Endothelial cell of umbilical vein (primary cell): Measurements from ENCODE around the gene NTRK2. TPM values are rescaled to one million over a fixed set of nuclear protein-coding genes. Genes with fewer than 3 reads are reported as not detected.

Experiments used
- BruUV-seq: library from RNA; stranded (reverse); fragments of 400-500 nt; replicated peaks from 2 replicates; lab custom pipeline; 2021; lab: Mats Ljungman, UMichigan
- CTCF ChIA-PET: fragments of 300-600, 350-600 bp; sonication (Branson Sonifier 250); formaldehyde crosslinking; loops from one replicate; lab custom pipeline; 2021; ENCODE audit warnings: antibody characterized with exemption, inconsistent platforms; lab: Charles Lee
- POLR2A ChIA-PET: fragments of 300-600, 350-600 bp; sonication (Branson Sonifier 250); formaldehyde crosslinking; loops from one replicate; lab custom pipeline; 2021; ENCODE audit warnings: antibody characterized with exemption, inconsistent platforms; lab: Charles Lee
- DNase-seq: peaks from one replicate; pipeline ENCODE4 v3.0.0-alpha.2; 2011; ENCODE audit warnings: low read depth, low spot score
- FAIRE-seq: peaks from 2 replicates; lab custom pipeline; 2011; peaks lifted over from hg19 to GRCh38; lab: Jason Lieb, UNC
- H2AFZ ChIP-seq: 2 replicates; pipeline ENCODE4 v1.6.0; 2012; ENCODE audit warnings: low read depth, low read length, control low read depth, inconsistent platforms
- H3K27ac ChIP-seq: 2 replicates; pipeline ENCODE4 v1.5.1; 2011; ENCODE audit warnings: low read depth, mild to moderate bottlenecking, control low read depth, low read length, moderate library complexity; ENCODE audit not compliant: insufficient read depth
- H3K27me3 ChIP-seq, 2 experiments: 2 replicates each; pipeline versions ENCODE4 v1.6.0 to v1.6.1; 2011; ENCODE audit warnings: low read length in 2 of 2, mixed read lengths in 1 of 2; ENCODE audit not compliant: control insufficient read depth in 2 of 2, insufficient read depth in 2 of 2
- H3K36me3 ChIP-seq, 2 experiments: 2 replicates in 1 of 2; 3 replicates in 1 of 2; pipeline ENCODE4 v1.5.1; 2011; ENCODE audit warnings: low read length in 2 of 2, mild to moderate bottlenecking in 1 of 2, moderate library complexity in 1 of 2; ENCODE audit not compliant: control insufficient read depth in 2 of 2, insufficient read depth in 2 of 2; ENCODE audit errors: extremely low read depth in 1 of 2
- H3K4me1 ChIP-seq: 3 replicates; pipeline ENCODE4 v1.5.1; 2011; ENCODE audit warnings: mild to moderate bottlenecking, low read length; ENCODE audit not compliant: control insufficient read depth, insufficient read depth; ENCODE audit errors: extremely low read depth
- H3K4me2 ChIP-seq: 2 replicates; pipeline ENCODE4 v1.6.1; 2011; ENCODE audit warnings: low read length, control low read depth, mixed read lengths; ENCODE audit not compliant: insufficient read depth
- H3K4me3 ChIP-seq, 3 experiments: fragments of 200-600 bp in 1 of 3; sonication (generic), shearing (Covaris generic) in 1 of 3; replicated peaks in 1 of 3; 2 replicates each; pipeline ENCODE4 v1.5.1; 2011 to 2016; ENCODE audit warnings: control low read depth in 3 of 3, low read length in 3 of 3, mild to moderate bottlenecking in 2 of 3, inconsistent platforms in 1 of 3, low read depth in 1 of 3, moderate library complexity in 1 of 3; ENCODE audit not compliant: insufficient read depth in 1 of 3
- H3K79me2 ChIP-seq: 2 replicates; pipeline ENCODE4 v1.6.0; 2012; ENCODE audit warnings: low read length, inconsistent platforms; ENCODE audit not compliant: control insufficient read depth, insufficient read depth
- H3K9ac ChIP-seq: replicated peaks from 2 replicates; pipeline ENCODE3; 2011; ENCODE audit warnings: low read length, control low read depth; ENCODE audit not compliant: insufficient read depth; ENCODE audit errors: extremely low read depth
- H3K9me1 ChIP-seq: replicated peaks from 3 replicates; pipeline ENCODE4 v1.6.0; 2011; ENCODE audit warnings: mild to moderate bottlenecking, low read length; ENCODE audit not compliant: control insufficient read depth, insufficient read depth; ENCODE audit errors: extremely low read depth
- H3K9me3 ChIP-seq: replicated peaks from 2 replicates; pipeline ENCODE4 v1.5.1; 2012; ENCODE audit warnings: low read length, inconsistent platforms; ENCODE audit not compliant: control insufficient read depth, insufficient read depth
- H4K20me1 ChIP-seq: replicated peaks from 2 replicates; pipeline ENCODE3; 2011; ENCODE audit warnings: mild to moderate bottlenecking, low read length; ENCODE audit not compliant: control insufficient read depth, insufficient read depth; ENCODE audit errors: extremely low read depth
- EZH2 ChIP-seq: IDR thresholded peaks from 2 replicates; pipeline ENCODE4 v1.6.1; 2012; ENCODE audit warnings: borderline replicate concordance, low read depth, mild to moderate bottlenecking, moderate library complexity, low read length, inconsistent platforms; ENCODE audit not compliant: severe bottlenecking
- FOS ChIP-seq: IDR thresholded peaks from 2 replicates; pipeline ENCODE4 v1.6.1; 2011; ENCODE audit warnings: mild to moderate bottlenecking, low read length, moderate library complexity, borderline replicate concordance; ENCODE audit not compliant: insufficient read depth
- GATA2 ChIP-seq: IDR thresholded peaks from 2 replicates; pipeline ENCODE4 v1.7.0; 2011; ENCODE audit warnings: low read depth, mild to moderate bottlenecking, moderate library complexity, mixed read lengths, low read length; ENCODE audit not compliant: insufficient read length, insufficient read depth
- JUN ChIP-seq: IDR thresholded peaks from 2 replicates; pipeline ENCODE4 v1.6.1; 2011; ENCODE audit warnings: borderline replicate concordance, low read depth; ENCODE audit not compliant: insufficient read length, insufficient read depth
- MYC ChIP-seq: IDR thresholded peaks from one replicate; pipeline ENCODE4 v1.6.1; 2011; ENCODE audit warnings: mild to moderate bottlenecking, low read depth, low read length
- POLR2A ChIP-seq: IDR thresholded peaks from 2 replicates; pipeline ENCODE4 v1.6.1; 2012; ENCODE audit warnings: low read depth, mild to moderate bottlenecking, control low read depth, low read length
- POLR2AphosphoS5 ChIP-seq: IDR thresholded peaks from 2 replicates; pipeline ENCODE4 v1.6.1; 2012; ENCODE audit warnings: low read depth, mild to moderate bottlenecking, control low read depth, low read length, moderate library complexity; ENCODE audit not compliant: insufficient read depth
- dilution Hi-C: fragments of 300-500 bp; cut with MboI; formaldehyde crosslinking; loops from one replicate; pipeline ENCODE4 v1.15.0; 2019; ENCODE audit warnings: low sequenced_read_pairs; ENCODE audit not compliant: extremely low pct_ligation_motif_present
- intact Hi-C: fragments of 100-400 bp; cut with micrococcal nuclease; formaldehyde crosslinking; loops from one replicate; pipeline ENCODE4 v1.10.0; 2022
- polyA plus RNA-seq, 4 experiments: library from polyadenylated mRNA; depleted of rRNA in 3 of 4; stranded (reverse) in 3 of 4; unstranded in 1 of 4; fragments of >200 nt; gene quantifications; 2 replicates each; pipeline versions ENCODE4 v1.2.1 to v1.2.3, GENCODE V29; 2011 to 2012; ENCODE audit warnings: missing spikeins in 1 of 4
- total RNA-seq: library from RNA; stranded (reverse); gene quantifications from 2 replicates; pipeline ENCODE4 v1.2.3, GENCODE V29; 2021
- TF ChIP-seq, protein P1 (sequence below), 2 donors: IDR thresholded peaks; 1 replicate in 1 of 2; 2 replicates in 1 of 2; pipeline ENCODE4 v1.5.1; 2011; ENCODE audit warnings: low read length in 2 of 2, mild to moderate bottlenecking in 2 of 2, moderate library complexity in 2 of 2, control low read depth in 1 of 2, inconsistent platforms in 1 of 2, low read depth in 1 of 2; ENCODE audit not compliant: insufficient read depth in 1 of 2; ENCODE audit errors: extremely low read depth in 1 of 2
- TF ChIP-seq, protein P2 (sequence below): IDR thresholded peaks from 2 replicates; pipeline ENCODE4 v1.6.1; 2011; ENCODE audit not compliant: insufficient read depth, insufficient read length

The NTRK2 gene
- total and polyA plus RNA-seq, 2 donors (not counting 3 experiments of a cell fraction or from before 2014, with no cell fraction given): 0.01 to 0.13 TPM

- H3K9ac ChIP-seq: no peak overlapping the region
- no peak for TF ChIP-seq EZH2
- TF ChIP-seq POLR2AphosphoS5: no peak
- TF ChIP-seq POLR2A: no peak
- TF ChIP-seq, protein P1, sequence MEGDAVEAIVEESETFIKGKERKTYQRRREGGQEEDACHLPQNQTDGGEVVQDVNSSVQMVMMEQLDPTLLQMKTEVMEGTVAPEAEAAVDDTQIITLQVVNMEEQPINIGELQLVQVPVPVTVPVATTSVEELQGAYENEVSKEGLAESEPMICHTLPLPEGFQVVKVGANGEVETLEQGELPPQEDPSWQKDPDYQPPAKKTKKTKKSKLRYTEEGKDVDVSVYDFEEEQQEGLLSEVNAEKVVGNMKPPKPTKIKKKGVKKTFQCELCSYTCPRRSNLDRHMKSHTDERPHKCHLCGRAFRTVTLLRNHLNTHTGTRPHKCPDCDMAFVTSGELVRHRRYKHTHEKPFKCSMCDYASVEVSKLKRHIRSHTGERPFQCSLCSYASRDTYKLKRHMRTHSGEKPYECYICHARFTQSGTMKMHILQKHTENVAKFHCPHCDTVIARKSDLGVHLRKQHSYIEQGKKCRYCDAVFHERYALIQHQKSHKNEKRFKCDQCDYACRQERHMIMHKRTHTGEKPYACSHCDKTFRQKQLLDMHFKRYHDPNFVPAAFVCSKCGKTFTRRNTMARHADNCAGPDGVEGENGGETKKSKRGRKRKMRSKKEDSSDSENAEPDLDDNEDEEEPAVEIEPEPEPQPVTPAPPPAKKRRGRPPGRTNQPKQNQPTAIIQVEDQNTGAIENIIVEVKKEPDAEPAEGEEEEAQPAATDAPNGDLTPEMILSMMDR (IDR thresholded peaks at IDR 0.05; ENCODE audit: extremely low read depth in 1 of 2, insufficient read depth in 1 of 2, low read depth in 1 of 2, low read length in 2 of 2): no peak
- no peak for TF ChIP-seq GATA2
- TF ChIP-seq FOS: no peak
- TF ChIP-seq, protein P2, sequence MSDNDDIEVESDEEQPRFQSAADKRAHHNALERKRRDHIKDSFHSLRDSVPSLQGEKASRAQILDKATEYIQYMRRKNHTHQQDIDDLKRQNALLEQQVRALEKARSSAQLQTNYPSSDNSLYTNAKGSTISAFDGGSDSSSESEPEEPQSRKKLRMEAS: no peak
- no peak for TF ChIP-seq JUN
- TF ChIP-seq MYC: no peak
- H3K9me3 ChIP-seq: no peaks in the 10 kb centered on the region
- no peaks in the 10 kb centered on the region for H3K36me3 ChIP-seq
- H2AFZ ChIP-seq: no peak overlapping the region
- no peak overlapping the region for H3K4me2 ChIP-seq
- ChIA-PET POLR2A (no interaction called here), CTCF (no interaction called here)
- dilution Hi-C loops (no loop called here), intact Hi-C loops (no loop called here)
- no peak overlapping the region for H3K4me3 ChIP-seq
- no peaks in the 10 kb centered on the region for H3K27me3 ChIP-seq
- H3K27ac ChIP-seq: no peak overlapping the region
- DNase-seq (no peak), FAIRE-seq (no peak)
- H3K9me1 ChIP-seq: no peaks in the 10 kb centered on the region
- H4K20me1 ChIP-seq: no peaks in the 10 kb centered on the region
- H3K79me2 ChIP-seq: no peaks in the 10 kb centered on the region
- H3K4me1 ChIP-seq: no peaks in the 10 kb centered on the region
- BruUV-seq: no TSS peak
These were observed 74.7 kb downstream of the NTRK2 start for GRCh38 chr9:84744195-84744594.
